Prostate gland (tissue), 2 donors: ENCODE results near the gene KLF15.

ENCODE experiments used
- CTCF ChIP-seq, 4 experiments: fragments of 200-600 bp in 2 of 4; fragments of 450-650 bp in 2 of 4; sonication (generic) in 2 of 4; IDR thresholded peaks; 1 replicate in 3 of 4; 2 replicates in 1 of 4; pipeline ENCODE4 v1.5.1; 2016 to 2019; ENCODE audit warnings: antibody characterized with exemption in 4 of 4, mild to moderate bottlenecking in 2 of 4, moderate library complexity in 2 of 4
- POLR2A ChIP-seq: fragments of 450-650 bp; IDR thresholded peaks from one replicate; pipeline ENCODE4 v1.6.1; 2016; ENCODE audit warnings: antibody characterized with exemption, mild to moderate bottlenecking
- POLR2AphosphoS5 ChIP-seq: sonication (generic); formaldehyde crosslinking; IDR thresholded peaks from one replicate; pipeline ENCODE4 v1.6.1; 2017; ENCODE audit warnings: antibody characterized with exemption

GRCh38 chr3:126389112-126389793 is 32.0 kb upstream of the KLF15 start:
- TF ChIP-seq CTCF (IDR thresholded peaks at IDR 0.05): peak; percentile 92 to 99 (median 98)
- TF ChIP-seq POLR2A: peak; percentile 56
- peak; percentile 88 for TF ChIP-seq POLR2AphosphoS5
